HG02678 (cell line): ENCODE data around the gene UPK1B.
"Not testable (repeated sequence)": the region's sequence is repeated elsewhere in the genome, so short reads cannot be mapped to it uniquely, and the experiment has no call there.

Experiments
- ATAC-seq: cut with Tn5 transposase; IDR thresholded peaks from one replicate; pipeline ENCODE4 v1.9.1; 2021; ENCODE audit warnings: mild to moderate bottlenecking, moderate library complexity; ENCODE audit not compliant: unreplicated experiment

The UPK1B gene

GRCh38 chr3:119173325-119173724, at the start of gene UPK1B:
Gene UPK1B (plus strand): TSS chr3:119173598. CDS start chr3:119186742, 13,144 bp downstream.
- no peak for ATAC-seq

GRCh38 chr3:119125342-119125741, 48.1 kb upstream of the UPK1B start:
- no peak for ATAC-seq

DNA sequence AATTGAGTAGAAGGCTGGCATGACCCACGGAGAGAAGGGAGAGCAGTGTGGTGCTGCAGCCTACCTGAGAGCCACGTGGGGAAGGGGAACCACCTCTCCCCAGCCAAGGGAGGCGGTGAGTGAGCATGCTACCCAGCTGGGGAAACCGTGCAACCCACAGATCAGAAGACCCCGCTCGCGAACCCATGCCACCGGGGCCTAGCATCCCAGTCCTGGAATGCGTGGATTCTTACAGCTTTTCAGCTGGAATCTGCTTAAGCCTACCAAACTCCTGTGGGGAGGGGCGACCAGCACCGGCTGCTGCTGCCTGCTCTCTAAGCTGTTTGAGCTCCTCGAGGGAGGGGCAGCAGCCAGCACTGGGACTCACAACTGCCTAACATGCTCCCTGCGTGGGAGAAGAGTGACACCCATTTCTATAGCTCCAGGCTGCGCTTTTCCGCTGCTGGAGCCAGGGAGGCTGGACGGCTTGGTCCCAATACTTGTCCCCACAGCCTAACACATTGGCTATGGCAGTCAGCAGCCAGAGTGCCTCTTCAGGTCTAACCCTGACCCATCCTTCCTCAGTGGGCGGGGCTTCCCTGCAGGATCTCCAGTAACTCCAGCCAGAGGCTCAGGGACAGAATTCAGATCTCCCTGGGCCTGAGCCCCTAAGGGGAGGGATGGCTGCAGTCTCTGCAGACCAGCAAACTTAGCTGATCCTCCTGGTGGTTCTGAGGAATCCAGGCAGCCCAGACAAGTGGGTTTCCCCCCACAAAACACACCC, 47.5 kb upstream of the UPK1B start:
- ATAC-seq = no peak

GRCh38 chr3:119130291-119130690, 43.1 kb upstream of the UPK1B start:
- ATAC-seq = not testable (repeated sequence)

GRCh38 chr3:119132291-119132690, 41.1 kb upstream of the UPK1B start:
- ATAC-seq = not testable (repeated sequence)

GRCh38 chr3:119139360-119139759, 34.0 kb upstream of the UPK1B start:
- ATAC-seq = not testable (repeated sequence)

DNA sequence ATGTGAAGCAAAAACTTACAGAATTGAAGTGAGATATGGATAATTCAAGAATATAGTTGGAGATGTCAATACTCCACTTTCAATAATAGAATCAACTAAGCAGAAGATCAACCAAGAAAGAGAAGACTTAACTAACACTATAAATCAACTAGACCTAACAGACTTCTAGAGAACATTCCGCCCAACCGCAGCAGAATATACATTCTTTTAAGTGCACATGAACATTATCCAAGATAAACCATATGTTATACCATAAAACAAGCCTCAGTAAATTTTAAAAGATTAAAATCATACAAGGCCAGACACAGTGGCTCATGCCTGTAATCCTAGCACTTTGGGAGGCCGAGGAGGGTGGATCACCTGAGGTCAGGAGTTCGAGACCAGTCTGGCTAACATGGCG, 32.9 kb upstream of the UPK1B start:
- no peak for ATAC-seq

DNA sequence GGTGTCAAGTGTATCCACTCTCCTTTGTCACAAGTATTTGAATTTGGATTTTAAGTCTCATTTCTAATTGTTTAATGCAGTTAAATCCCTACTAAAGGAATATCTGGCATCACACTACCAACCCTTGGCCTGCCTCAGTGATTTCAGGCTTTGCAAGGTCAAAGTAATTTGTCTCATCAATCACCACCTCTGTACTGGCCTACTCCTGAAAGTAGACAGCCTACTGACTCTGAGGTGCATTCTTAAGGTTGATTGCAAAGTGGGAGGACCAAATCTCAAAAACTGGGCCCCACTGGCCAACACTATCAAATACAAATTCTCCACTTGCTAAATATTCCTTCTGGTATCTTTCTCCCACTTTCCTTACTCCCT, 28.3 kb upstream of the UPK1B start:
- no peak for ATAC-seq

DNA sequence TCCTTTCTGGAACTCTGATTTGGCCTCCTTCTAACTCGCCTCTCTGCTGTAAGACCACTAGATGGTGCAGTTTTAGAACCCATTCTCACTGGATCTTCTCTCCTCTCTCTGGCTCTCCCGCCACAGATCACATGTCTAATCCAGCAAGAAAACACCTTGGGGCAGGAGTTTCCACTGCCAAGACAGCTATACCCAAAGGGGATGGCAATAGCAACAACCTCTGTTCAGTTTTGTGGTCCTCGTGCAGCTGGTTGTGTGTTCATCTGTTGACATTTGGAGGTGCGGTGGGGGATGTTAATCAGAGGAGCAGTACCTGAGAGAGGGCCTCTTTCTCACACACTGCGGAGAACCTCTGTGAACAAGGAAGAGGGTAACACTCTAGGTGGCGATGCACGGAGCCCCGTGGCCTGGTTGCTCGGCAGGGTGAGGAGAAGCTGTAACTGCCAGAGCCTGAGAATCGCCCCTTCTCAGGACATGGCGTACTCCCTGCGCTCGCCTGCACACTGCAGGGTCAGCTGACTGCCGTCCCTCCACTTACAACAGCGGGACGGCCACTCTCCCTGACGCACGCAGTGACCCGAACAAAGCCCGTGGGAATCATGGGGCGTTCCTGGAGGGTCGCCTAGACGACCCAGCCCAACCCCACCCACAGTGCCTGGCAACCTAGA, 27.8 kb upstream of the UPK1B start, which contains the start of gene TEX55:
TEX55 (plus strand) TSS at position 666 of the 668 bp plus-strand sequence. CDS start 25 bp downstream, outside the sequence.
- ATAC-seq = no peak

GRCh38 chr3:119146578-119147375, 26.6 kb upstream of the UPK1B start:
- ATAC-seq = no peak

DNA sequence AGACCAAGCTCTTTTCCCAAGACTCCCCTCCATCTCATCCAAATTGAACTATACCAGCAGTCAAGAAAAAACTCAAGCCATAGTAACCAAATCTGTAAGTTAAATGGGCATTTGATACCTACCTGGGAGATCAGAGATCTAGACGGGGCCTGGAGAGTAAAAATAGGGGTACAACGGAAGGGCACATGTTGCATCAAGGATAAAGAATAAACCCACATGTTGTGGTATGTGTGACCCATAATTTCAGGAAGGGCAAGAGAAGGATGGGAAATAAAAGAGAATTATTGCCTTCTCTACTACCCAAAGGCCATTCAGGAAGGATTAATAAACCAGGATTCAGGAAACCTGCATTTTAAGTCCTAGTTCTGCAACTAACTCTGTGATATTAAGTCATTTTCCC, 25.9 kb upstream of the UPK1B start:
- ATAC-seq = no peak

- ATAC-seq = no peak
Observed at GRCh38 chr3:119148493-119149180, 24.8 kb upstream of the UPK1B start.

DNA sequence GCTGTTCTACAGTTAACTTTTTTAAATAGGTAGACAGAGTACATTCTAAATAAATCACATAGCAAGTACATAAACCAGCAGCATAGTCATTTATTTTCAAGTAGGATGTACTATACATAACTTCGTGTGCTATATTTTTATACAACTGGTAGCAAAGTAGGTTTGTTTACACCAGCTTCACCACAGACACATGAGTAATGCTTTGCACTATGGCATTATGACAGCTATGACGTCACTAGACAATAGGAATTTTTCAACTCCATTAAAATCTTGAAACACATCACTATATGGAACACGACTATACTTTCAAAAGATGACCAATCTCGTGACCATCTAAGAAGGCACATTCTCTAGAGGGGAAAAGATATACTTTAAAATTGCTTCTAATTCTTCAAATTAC, 23.9 kb upstream of the UPK1B start:
- no peak for ATAC-seq

DNA sequence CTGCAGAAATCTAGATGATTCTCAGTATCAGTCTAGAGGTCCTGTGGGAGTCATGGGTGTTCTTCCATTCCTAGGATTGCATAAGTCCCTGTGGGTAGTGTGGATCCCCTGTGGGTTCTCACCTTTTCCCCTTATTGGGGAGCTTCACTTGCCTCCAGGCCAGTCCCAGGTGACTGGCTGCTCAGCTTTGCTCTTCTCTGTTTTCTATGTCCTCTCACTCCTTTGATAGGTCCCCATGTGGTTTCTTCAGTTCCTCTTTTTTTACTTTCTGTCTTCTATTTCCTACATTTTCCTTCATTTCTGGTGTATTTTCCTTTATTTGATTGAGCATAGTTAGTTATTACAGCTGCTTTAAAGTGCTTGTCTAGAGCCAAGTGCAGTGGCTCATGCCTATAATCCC, 16.5 kb upstream of the UPK1B start:
- no peak for ATAC-seq

GRCh38 chr3:119157971-119158370, 15.4 kb upstream of the UPK1B start:
- no peak for ATAC-seq

- no peak for ATAC-seq
Observed at GRCh38 chr3:119160361-119160760, 13.0 kb upstream of the UPK1B start.

DNA sequence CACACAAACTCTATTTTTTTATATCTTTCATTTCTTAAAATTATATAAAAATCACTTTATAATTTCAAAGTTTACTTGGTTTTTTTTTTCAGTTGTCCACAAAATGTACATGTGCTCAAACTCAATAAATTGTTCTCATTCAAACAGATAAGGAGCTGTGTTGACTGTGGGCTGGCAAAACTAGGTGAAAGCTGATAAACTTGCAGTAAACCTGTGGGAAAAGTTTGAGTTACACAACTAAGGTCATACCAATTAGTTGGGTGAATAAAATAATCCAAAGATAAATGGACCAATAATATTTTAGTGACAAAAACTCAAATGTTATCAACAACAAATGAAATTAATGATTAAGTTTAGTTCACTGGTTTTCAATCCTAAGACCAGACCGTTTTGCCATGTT, 12.6 kb upstream of the UPK1B start:
- no peak for ATAC-seq

- ATAC-seq = no peak
Observed at GRCh38 chr3:119161240-119161639, 12.2 kb upstream of the UPK1B start.

GRCh38 chr3:119164745-119165144, 8.7 kb upstream of the UPK1B start:
- ATAC-seq = not testable (repeated sequence)

DNA sequence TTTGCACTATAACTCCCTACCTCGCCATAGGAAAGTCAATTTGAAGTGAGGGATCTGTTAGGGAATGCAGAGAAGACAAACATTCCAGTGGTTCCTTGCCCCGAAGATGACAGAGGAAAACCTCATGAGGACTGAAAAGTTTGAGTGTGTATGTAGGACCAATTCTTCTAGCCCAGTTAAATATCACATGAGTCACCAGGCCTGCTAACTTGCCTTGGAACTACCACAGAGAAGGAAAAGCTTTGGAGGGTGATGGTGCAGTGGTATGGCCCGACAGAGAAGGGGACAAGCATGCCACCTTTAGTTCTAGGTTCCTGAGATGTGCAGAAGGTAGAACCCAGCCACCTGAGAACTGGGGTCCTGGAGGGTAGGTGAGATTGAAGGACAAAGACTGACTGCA, 2.6 kb upstream of the UPK1B start:
- no peak for ATAC-seq
